ENCODE results near the gene FAM135A. TPM values are rescaled to one million over a fixed set of nuclear protein-coding genes. Genes with fewer than 3 reads are reported as not detected.
"Not testable (repeated sequence)": the region's sequence is repeated elsewhere in the genome, so short reads cannot be mapped to it uniquely, and the experiment has no call there.

FAM135A gene
- total RNA-seq, 1 donor from 2014 or later: 9.9 TPM

DNA sequence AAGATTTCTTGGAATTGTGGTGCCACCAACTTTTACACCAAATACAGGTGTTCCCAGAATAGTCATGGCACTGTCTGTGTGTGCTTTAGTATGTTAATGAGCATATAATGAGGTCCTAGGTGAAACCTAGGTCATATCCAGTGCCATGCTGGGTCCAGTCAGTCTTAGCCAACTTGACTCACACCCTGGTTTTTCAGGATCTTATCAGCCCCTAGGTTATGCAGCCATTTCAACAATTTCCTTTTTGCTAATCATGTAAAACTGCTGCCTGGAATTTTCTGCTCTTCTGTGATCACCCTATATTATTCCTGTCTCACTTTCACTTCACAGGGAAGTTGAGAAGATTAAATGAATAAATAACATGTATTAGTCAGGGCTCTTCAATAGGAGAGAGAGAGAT is 177.1 kb downstream of the FAM135A start:
- DNase-seq (ENCODE audit: low spot score): no peak
- intact Hi-C loops (cut with micrococcal nuclease): no loop called here
- H3K36me3 Mint-ChIP-seq (ENCODE audit: low read depth): peaks cover 26% of the 10 kb centered on the region
- H3K4me3 Mint-ChIP-seq: no peak overlapping the region
- peaks cover 19% of the 10 kb centered on the region for H3K4me1 Mint-ChIP-seq (ENCODE audit: low read depth)
- no peaks in the 10 kb centered on the region for H3K27me3 Mint-ChIP-seq (ENCODE audit: insufficient read depth)
- peaks cover 7% of the 10 kb centered on the region for H3K9me3 Mint-ChIP-seq
- no peak overlapping the region for H3K27ac Mint-ChIP-seq

DNA sequence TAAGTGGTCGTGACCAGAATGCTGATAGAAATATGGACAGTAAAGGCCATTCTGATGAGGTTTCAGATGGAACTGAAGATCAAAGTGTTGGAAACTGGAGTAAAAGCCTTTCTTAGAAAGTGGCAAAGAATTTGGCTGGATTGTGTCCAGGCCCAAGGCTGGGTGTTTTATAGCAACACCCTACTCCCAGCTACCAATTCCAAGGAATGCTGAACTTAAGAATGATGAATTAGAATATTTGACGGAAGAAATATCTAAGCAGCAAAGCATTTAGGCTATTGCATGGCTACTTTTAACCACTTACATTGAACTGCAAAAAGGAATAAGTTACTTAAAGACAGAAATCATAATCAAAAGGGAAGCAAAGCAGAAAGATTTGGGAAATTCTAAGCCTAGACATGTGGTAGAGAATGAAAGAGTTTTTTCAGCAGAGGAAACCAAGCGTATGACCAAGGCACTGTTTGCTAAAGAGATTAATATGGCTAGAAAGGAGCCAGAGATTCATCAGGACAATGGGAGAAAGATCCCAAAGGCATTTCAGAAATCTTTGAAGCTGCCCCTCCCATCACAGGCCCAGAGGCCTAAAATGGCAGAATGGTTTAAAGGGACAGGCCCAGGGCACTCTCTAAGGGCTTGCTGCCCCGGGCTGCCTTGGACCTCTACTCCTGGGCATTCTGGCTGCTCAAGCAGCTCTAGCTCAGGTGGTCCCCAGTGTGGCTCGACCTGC is 179.2 kb downstream of the FAM135A start:
- Mint-ChIP-seq H3K27ac (no peak overlapping the region), H3K36me3 (ENCODE audit: low read depth) (peaks cover 17% of the 10 kb centered on the region), H3K4me1 (ENCODE audit: low read depth) (peaks cover 6% of the 10 kb centered on the region), H3K4me3 (no peak overlapping the region), H3K27me3 (ENCODE audit: insufficient read depth) (no peaks in the 10 kb centered on the region), H3K9me3 (peaks cover 7% of the 10 kb centered on the region)
- DNase-seq (ENCODE audit: low spot score): no peak
- intact Hi-C loops (cut with micrococcal nuclease): no loop called here

GRCh38 chr6:70593118-70593486 is 179.8 kb downstream of the FAM135A start:
- DNase-seq (ENCODE audit: low spot score): no peak
- H3K4me1 Mint-ChIP-seq (ENCODE audit: low read depth): peaks cover 6% of the 10 kb centered on the region
- H3K36me3 Mint-ChIP-seq (ENCODE audit: low read depth): peaks cover 17% of the 10 kb centered on the region
- intact Hi-C loops (cut with micrococcal nuclease): no loop called here
- no peaks in the 10 kb centered on the region for H3K27me3 Mint-ChIP-seq (ENCODE audit: insufficient read depth)
- H3K9me3 Mint-ChIP-seq: peaks cover 7% of the 10 kb centered on the region
- no peak overlapping the region for H3K4me3 Mint-ChIP-seq
- no peak overlapping the region for H3K27ac Mint-ChIP-seq

- intact Hi-C loops (cut with micrococcal nuclease): loop anchor here (2.0 kb wide), 1 partner anchor 52 kb away; no protein-coding TSS in a partner anchor
- H3K27ac Mint-ChIP-seq: no peak overlapping the region
- DNase-seq (ENCODE audit: low spot score): peak; percentile 37
Observed at GRCh38 chr6:70599187-70599586, 185.9 kb downstream of the FAM135A start.

DNA sequence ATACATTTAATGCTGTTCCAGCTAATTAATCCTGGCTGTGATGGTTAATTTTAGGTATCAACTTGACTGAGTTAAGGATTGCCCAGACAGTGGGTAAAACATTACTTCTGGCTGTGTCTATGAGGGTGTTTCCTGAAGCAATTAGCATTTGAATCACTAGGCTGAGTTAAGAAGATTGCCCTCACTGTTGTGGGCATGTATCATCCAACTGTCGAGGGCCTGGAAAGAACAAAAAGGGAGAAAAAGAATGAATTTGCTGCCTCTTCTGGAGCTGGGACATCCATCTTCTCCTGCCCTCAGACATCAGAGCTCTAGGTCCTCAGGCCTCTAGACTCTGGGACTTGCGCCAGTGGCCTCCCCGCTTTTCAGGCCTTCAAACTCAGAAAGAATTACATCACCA is 187.7 kb downstream of the FAM135A start:
- no peak for DNase-seq (ENCODE audit: low spot score)
- intact Hi-C loops (cut with micrococcal nuclease): no loop called here
- Mint-ChIP-seq H3K9me3 (peaks cover 9% of the 10 kb centered on the region), H3K36me3 (ENCODE audit: low read depth) (peaks cover 11% of the 10 kb centered on the region), H3K4me3 (no peak overlapping the region), H3K27me3 (ENCODE audit: insufficient read depth) (no peaks in the 10 kb centered on the region), H3K4me1 (ENCODE audit: low read depth) (peaks cover 28% of the 10 kb centered on the region), H3K27ac (no peak overlapping the region)

More at GRCh38 chr6:70599187-70599586, 185.9 kb downstream of the FAM135A start:
- Mint-ChIP-seq H3K4me3 (no peak overlapping the region), H3K4me1 (ENCODE audit: low read depth) (peaks cover 20% of the 10 kb centered on the region), H3K9me3 (peaks cover 3% of the 10 kb centered on the region), H3K27me3 (ENCODE audit: insufficient read depth) (no peaks in the 10 kb centered on the region), H3K36me3 (ENCODE audit: low read depth) (peaks cover 3% of the 10 kb centered on the region)

DNA sequence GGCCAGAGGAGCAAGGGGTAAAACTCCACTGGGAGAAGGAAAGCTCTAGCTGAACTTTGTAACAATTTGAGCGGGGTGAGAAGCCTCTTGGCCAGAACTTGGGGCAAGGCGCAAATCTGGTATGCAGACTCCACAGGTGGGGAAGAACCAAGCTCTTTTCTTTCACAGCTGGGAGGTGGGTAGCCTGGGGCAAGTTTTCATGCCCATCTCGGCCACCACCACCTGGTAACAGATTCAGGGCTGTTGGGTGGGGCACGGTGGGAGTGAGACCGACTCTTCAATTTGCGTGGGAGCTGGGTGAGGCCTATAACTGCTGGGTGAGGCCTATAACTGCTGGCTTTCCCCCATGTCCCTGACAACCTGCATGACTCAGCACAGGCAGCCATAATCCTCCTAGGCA is 190.9 kb downstream of the FAM135A start:
- DNase-seq (ENCODE audit: low spot score): no peak
- Mint-ChIP-seq H3K27me3 (ENCODE audit: insufficient read depth) (no peaks in the 10 kb centered on the region), H3K36me3 (ENCODE audit: low read depth) (peaks cover 12% of the 10 kb centered on the region), H3K27ac (no peak overlapping the region), H3K9me3 (peaks cover 9% of the 10 kb centered on the region), H3K4me3 (no peak overlapping the region), H3K4me1 (ENCODE audit: low read depth) (peaks cover 38% of the 10 kb centered on the region)
- intact Hi-C loops (cut with micrococcal nuclease): no loop called here

- H3K36me3 Mint-ChIP-seq (ENCODE audit: low read depth): peaks cover 12% of the 10 kb centered on the region
- not testable (repeated sequence) for DNase-seq (ENCODE audit: low spot score); H3K27me3 Mint-ChIP-seq (ENCODE audit: insufficient read depth); H3K9me3 Mint-ChIP-seq
- H3K27ac Mint-ChIP-seq: peak overlapping the region; percentile 75
- H3K4me1 Mint-ChIP-seq (ENCODE audit: low read depth): peaks cover 28% of the 10 kb centered on the region
- intact Hi-C loops (cut with micrococcal nuclease): loop anchor here (5.0 kb wide), 1 partner anchor 60 kb away; the partner anchor contains the start of gene SMAP1
- peak overlapping the region; percentile 11 for H3K4me3 Mint-ChIP-seq
Observed at GRCh38 chr6:70607371-70607770, 194.1 kb downstream of the FAM135A start.

- intact Hi-C loops (cut with micrococcal nuclease): loop anchor here (5.0 kb wide), 1 partner anchor 58 kb away; the partner anchor contains the start of gene SMAP1
- Mint-ChIP-seq H3K4me1 (ENCODE audit: low read depth) (peaks cover 28% of the 10 kb centered on the region), H3K27me3 (ENCODE audit: insufficient read depth) (peaks cover 11% of the 10 kb centered on the region), H3K36me3 (ENCODE audit: low read depth) (peaks cover 12% of the 10 kb centered on the region)
- H3K27ac Mint-ChIP-seq; H3K9me3 Mint-ChIP-seq; DNase-seq (ENCODE audit: low spot score); H3K4me3 Mint-ChIP-seq: not testable (repeated sequence)
Observed at GRCh38 chr6:70609181-70609580, 195.9 kb downstream of the FAM135A start.

Other genes with a start within 250 kb of the FAM135A start
- not detected in 2 replicates for gene COL9A1, start 110.4 kb upstream of the FAM135A start, total RNA-seq
- 10.6 and 11.8 TPM in 2 replicates for gene SDHAF4, start 153.4 kb downstream of the FAM135A start, total RNA-seq